DMS53 (cell line): Measurements from ENCODE around the gene PAM.
"Not testable (repeated sequence)": the region's sequence is repeated elsewhere in the genome, so short reads cannot be mapped to it uniquely, and the experiment has no call there.

Experiments
- DNase-seq: peaks from one replicate; lab custom pipeline; 2025; lab: John Stamatoyannopoulos, UW

PAM gene

GRCh38 chr5:103000089-103000488 is 245.0 kb downstream of the PAM start:
- DNase-seq, result no peak

- DNase-seq, result peak; percentile 3
Observed at GRCh38 chr5:103003872-103004271, 248.8 kb downstream of the PAM start.

- DNase-seq, result no peak
Observed at GRCh38 chr5:103005276-103005675, 250.2 kb downstream of the PAM start.

- DNase-seq, result no peak
Observed at GRCh38 chr5:103006921-103007320, 251.8 kb downstream of the PAM start.

GRCh38 chr5:103010168-103010567 is 255.1 kb downstream of the PAM start:
- no peak for DNase-seq

GRCh38 chr5:103013933-103014552 is 258.9 kb downstream of the PAM start:
- DNase-seq, result peak; percentile 68

GRCh38 chr5:103014983-103015382 is 259.9 kb downstream of the PAM start:
- no peak for DNase-seq

GRCh38 chr5:103016167-103016566 is 261.1 kb downstream of the PAM start:
- no peak for DNase-seq

GRCh38 chr5:103019804-103020203 is 264.7 kb downstream of the PAM start:
- no peak for DNase-seq

GRCh38 chr5:103021314-103021713 is 266.2 kb downstream of the PAM start:
- no peak for DNase-seq

GRCh38 chr5:103027267-103027666 is 272.2 kb downstream of the PAM start:
- DNase-seq, result no peak

GRCh38 chr5:103031607-103032006 is 276.5 kb downstream of the PAM start:
- peak; percentile 9 for DNase-seq

GRCh38 chr5:103033696-103034095 is 278.6 kb downstream of the PAM start:
- no peak for DNase-seq

- peak; percentile 4 for DNase-seq
Observed at GRCh38 chr5:103034662-103035392, 279.7 kb downstream of the PAM start.

GRCh38 chr5:103035701-103036100 is 280.6 kb downstream of the PAM start:
- no peak for DNase-seq

- DNase-seq, result no peak
Observed at GRCh38 chr5:103036601-103037000, 281.5 kb downstream of the PAM start.

- DNase-seq, result peak; percentile 26
Observed at GRCh38 chr5:103037673-103038455, 282.8 kb downstream of the PAM start.

GRCh38 chr5:103041071-103041676 is 286.1 kb downstream of the PAM start:
- peak; percentile 68 for DNase-seq

GRCh38 chr5:103046706-103047105 is 291.6 kb downstream of the PAM start:
- not testable (repeated sequence) for DNase-seq

GRCh38 chr5:103057208-103058130 is 302.4 kb downstream of the PAM start:
- DNase-seq, result no peak

GRCh38 chr5:103059525-103059924 is 304.4 kb downstream of the PAM start:
- no peak for DNase-seq
